DLD1 (cell line): ENCODE measurements around the gene NOP9.

Source experiments
- in situ Hi-C: cut with HindIII; loops from 2 replicates; pipeline ENCODE4 v1.10.0; 2017; ENCODE audit warnings: low sequenced_read_pairs

The NOP9 gene

GRCh38 chr14:24299255-24300191, at the start of gene NOP9, which contains the start of gene DHRS1:
Gene NOP9 (plus strand): TSS chr14:24299850. CDS start chr14:24299955, 105 bp downstream.
Gene DHRS1 (minus strand): TSS chr14:24299780. CDS start chr14:24299106, 674 bp downstream.
- in situ Hi-C loops: no loop called here

- in situ Hi-C loops: no loop called here
These were observed 49.3 kb upstream of the NOP9 start for GRCh38 chr14:24250354-24250753.

- in situ Hi-C loops: no loop called here
These were observed 47.8 kb upstream of the NOP9 start for GRCh38 chr14:24251880-24252288.

GRCh38 chr14:24252289-24253124, 47.1 kb upstream of the NOP9 start:
- in situ Hi-C loops: no loop called here

- in situ Hi-C loops: no loop called here
These were observed 45.7 kb upstream of the NOP9 start for GRCh38 chr14:24253936-24254335.

GRCh38 chr14:24254630-24255392, 44.8 kb upstream of the NOP9 start:
- in situ Hi-C loops: no loop called here

GRCh38 chr14:24255438-24255837, 44.2 kb upstream of the NOP9 start:
- in situ Hi-C loops: no loop called here

- in situ Hi-C loops: no loop called here
These were observed 43.5 kb upstream of the NOP9 start for GRCh38 chr14:24255931-24256711.

- in situ Hi-C loops: no loop called here
These were observed 42.7 kb upstream of the NOP9 start for GRCh38 chr14:24256960-24257359.

GRCh38 chr14:24258119-24258518, 41.5 kb upstream of the NOP9 start:
- in situ Hi-C loops: no loop called here

GRCh38 chr14:24258548-24259265, 40.9 kb upstream of the NOP9 start:
- in situ Hi-C loops: no loop called here

GRCh38 chr14:24259282-24260025, 40.2 kb upstream of the NOP9 start:
- in situ Hi-C loops: no loop called here

- in situ Hi-C loops: no loop called here
These were observed 39.4 kb upstream of the NOP9 start for GRCh38 chr14:24260026-24260779.

- in situ Hi-C loops: no loop called here
These were observed 38.9 kb upstream of the NOP9 start for GRCh38 chr14:24260780-24261157.

GRCh38 chr14:24261256-24261968, 38.2 kb upstream of the NOP9 start:
- in situ Hi-C loops: no loop called here

GRCh38 chr14:24261969-24262327, 37.7 kb upstream of the NOP9 start:
- in situ Hi-C loops: no loop called here
